ENCODE data around the gene PLPPR3.

PLPPR3 gene

DNA sequence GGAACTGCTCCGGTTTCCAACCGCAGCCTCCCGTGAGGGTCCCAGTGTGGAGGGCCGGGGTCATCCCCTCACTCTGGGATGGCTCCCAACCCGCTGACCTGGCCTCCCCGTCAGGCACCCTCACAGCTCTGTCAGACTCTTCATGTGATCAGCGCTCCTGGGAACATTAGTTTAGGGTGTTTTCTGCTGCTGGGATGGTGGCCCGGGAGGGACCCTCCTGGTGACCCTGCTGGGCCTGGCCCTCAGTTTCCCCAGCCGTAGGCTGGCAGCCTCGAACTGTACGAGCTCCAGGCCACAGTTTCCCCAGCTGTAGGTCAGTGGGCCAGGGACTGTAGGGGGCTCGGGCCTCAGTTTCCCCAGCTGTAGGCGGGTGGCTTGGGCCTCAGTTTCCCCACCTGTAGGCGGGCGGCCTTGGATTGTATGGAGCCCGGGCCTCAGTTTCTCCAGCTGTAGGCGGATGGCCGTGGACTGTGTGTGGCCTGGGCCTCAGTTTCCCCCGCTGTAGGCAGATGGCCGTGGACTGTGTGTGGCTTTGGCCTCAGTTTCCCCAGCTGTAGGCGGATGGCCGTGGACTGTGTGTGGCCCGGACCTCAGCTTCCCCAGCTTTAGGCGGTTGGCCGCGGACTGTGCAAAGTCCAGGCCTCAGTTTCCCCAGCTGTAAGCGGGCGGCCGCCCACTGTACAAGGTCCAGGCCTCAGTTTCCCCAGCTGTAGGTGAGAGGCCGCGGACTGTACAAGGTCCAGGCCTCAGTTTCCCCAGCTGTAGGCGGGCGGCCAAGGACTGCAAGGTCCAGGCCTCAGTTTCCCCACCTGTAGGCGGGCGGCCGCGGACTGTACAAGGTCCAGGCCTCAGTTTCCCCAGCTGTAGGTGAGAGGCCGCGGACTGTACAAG lies 25.8 kb downstream of the PLPPR3 start:
- DNase-seq (ENCODE audit: low read depth), result no peak

DNA sequence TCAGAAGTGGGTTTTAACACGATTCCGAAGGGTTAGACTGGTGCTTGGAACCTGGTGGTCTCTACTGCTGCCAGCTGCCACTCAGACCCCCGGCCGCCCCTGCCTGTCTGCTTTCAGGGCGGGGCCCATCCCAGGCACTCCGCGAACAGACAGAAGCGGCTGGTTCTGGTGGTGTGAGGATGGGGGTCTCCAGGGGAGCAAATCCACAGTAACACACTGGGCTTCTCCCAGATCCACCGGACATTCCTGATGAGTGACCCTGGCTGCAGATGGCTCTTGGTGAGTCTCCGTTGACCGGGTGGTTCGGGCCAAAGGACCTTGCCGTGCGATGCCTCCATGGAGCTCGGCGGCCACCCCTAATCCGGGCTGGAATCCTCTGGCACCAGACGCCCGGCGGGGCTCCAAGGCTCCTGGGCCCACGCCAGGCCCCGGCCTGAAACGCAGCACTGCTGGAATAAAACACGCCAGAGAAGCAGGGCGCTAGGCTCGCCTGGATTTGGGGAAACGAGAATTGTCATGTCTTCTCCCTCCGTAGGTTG lies 26.6 kb downstream of the PLPPR3 start:
- DNase-seq (ENCODE audit: low read depth), result no peak

DNA sequence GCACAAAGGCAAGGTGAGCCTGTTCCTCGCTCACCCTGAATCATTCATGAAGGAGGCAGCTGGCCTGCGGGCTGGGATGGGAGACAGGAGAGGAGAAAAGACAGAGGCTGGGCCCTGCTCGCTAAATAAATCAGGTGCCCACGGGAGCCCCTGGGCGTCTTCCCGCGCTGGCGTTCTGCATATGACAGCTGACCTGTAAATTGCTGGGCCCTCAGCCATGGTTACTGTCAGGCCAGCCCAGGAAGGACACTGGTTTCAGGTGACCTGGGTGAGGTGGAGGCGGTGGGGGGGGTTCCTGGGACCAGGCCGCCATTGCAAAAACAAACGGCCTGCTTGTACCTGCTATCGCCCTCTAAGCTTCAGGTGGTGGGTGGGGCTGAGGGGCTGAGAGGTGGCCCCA lies 27.9 kb downstream of the PLPPR3 start:
- DNase-seq (ENCODE audit: low read depth), result no peak

DNA sequence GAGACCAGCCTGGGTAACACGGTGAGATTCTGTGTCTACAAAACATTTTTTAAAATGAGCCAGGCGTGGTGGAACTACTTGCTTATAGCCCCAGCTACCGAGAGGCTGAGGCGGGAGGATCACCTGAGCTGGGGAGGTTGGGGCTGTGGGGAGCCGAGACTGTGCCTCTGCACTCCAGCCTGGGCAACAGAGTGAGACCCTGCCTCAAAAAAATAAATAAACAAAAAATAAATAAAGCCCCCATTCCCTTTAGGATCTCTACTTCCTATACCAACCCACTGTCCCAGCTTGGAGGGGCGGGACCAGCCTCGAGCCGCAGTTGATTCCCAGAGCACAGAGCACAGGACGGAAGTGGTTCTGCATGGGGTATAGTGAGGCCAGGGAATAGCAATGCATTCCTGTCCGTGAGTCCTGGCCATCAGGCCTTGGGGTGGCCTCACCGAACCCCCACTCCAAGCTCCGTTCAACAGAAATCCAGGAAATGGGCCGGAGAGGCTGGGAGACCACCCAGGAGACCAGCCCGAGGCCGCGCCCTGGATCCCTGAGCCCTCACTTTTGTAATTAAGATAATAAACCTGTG lies 29.4 kb downstream of the PLPPR3 start:
- DNase-seq (ENCODE audit: low read depth), result no peak

DNA sequence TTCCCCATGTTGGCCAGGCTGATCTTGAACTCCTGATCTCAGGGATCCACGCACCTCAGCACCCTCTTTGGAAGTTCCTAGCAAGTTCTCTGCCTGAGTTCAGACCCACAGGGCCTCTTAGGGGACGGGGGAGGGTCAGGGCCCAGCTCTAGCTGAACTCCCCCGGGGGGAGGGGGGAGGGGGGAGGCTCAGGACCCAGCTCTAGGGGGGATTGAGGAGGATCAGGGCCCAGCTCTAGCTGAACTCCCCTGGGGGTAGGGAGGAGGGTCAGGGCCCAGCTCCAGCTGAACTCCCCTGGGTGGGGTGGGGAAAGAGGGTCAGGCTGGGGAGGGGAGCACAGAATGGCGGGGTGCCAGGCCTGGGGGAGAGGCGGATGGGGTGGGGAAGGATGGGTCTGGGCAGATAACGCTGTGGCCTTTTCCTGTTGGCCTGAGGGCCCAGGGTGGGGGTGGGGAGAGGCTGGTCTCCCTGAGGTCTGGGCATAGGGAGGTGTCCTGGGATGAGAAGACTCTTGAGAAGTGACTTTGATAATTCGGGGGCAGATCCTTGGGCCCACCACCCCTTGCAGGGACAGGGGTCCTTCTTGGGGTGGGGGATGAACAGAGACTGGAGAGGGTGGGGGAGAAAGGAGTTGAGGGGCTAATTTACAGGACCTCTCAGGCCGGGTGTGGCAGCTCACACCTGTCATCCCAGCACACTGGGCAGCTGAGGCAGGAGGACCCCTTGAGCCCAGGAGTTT lies 30.0 kb downstream of the PLPPR3 start:
- DNase-seq (ENCODE audit: low read depth), result no peak

DNA sequence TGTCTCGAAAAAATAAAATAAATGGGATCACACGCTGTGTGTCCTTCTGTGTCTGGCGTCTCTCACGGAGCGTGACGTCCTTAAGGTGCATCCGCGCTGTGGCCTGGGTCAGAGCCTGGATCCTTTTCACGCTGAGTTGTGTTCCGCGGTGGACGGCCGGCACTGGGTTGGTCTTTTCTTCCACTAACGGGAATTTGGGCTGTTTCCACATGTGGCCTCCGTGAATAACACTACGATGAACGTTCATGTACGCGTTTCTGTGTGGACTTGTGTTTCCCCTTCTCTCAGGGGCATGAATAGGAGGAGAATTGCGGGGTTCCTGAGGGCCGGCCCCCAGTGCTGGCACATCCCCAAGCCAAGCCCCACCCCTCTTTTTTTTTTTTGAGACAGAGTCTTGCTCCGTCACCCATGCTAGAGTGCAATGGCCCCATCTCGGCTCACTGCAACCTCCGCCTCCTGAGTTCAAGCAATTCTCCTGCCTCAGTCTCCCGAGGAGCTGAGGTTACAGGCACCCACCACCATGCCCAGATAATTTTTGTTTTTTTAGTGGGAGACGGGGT lies 30.7 kb downstream of the PLPPR3 start:
- no peak for DNase-seq (ENCODE audit: low read depth)

DNA sequence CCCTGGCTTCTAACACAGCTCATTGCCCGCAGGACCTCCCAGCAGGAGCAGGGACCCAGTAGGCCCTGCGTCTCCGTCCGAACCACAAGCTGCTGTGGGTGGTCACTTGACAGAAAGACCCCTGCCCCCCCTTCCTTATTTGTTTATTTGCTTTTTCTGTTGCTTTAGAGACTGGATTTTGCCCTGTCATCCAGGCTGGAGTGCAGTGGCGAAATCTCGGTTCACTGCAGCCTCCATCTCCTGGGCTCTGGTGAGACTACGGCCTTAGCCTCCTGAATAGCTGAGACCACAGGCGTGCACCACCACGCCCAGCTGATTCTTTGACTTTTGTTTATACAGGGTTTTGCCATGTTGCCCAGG lies 32.1 kb downstream of the PLPPR3 start:
- no peak for DNase-seq (ENCODE audit: low read depth)

DNA sequence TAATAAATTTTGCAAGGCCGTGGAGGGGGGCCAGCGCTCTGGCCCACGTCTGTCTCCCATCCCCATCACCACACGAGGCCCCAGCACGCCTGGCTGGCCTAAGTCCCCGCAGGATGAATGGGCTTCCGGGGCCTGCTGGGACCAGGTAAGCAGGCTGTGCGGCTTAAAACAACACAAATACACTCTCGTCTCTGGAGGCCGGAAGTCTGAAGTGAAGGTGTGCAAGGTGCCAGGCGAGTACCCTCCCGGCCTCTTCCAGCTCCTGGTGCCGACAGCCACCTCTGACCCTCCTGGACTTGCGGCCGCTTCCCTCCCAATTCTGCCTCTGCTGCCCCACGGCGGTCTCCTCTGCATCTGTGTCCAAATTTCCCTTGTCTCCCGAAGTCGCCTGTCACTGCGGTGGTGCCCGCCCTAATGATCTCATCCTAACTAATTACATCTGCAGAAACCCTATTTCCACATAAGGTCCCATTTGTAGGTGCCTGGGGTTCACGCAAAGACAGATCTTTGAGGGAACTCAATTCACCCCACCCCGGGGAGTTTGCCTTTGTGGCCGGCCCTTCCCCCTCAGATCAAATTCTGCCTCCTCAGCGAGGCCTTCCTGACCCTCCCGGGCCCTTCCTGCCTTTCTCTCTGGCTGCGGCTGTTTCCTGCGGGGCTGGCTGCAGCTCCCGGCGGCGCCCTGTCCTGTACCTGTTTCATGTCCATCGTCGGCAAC lies 32.6 kb downstream of the PLPPR3 start:
- no peak for DNase-seq (ENCODE audit: low read depth)

DNA sequence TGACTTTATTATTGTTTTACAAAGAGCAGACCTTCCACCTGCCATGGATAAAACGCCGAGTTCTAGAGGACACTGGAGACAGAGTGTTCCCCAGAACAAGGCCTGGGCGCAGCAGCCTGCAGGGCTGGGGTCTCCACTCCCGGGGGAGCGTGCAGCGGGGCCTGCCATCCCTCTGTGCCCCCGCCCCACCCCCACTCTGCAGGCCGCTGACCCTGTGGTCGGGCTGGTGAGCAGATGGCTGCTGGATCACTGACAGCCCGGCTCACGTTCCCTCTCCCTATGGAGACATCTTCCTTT lies 33.1 kb downstream of the PLPPR3 start:
- no peak for DNase-seq (ENCODE audit: low read depth)

DNA sequence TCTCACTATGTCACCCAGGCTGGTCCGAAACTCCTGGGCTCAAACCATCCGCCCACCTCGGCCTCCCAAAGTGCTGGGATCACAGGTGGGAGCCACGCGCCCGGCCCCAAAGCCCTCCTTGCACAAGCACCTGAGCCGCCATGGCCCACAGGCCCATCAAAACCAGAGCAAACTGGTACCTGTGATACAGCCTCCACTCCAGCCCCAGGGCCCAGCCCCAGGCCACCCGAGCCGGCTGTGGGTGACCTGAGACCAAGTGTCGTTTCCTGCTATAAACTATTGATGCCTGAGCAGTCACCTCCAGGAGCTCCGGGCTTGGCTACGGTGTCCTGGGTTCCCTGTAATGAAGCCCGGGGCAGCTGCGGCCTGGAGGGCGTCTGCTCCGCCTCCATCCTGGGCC lies 34.2 kb downstream of the PLPPR3 start:
- no peak for DNase-seq (ENCODE audit: low read depth)

DNA sequence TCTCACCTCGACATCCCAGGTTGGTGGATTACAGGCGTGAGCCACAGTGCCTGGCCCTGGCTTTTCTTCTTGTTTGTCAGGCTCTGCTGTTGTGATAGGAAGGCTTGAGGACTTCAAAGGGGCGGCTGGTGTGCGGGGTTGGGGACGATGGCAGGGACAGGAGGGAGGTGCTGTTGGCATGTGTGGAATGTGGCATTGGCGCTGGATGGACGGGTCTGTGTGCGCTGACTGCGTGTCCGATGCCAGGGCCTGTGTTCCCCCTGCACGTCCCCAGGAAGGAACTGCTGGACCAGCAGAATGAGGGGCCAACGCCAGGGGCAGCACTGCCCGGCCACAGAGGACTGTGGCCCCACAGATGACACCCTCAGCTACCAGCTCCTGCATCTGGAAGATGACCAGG lies 37.2 kb downstream of the PLPPR3 start:
- DNase-seq (ENCODE audit: low read depth), result no peak

DNA sequence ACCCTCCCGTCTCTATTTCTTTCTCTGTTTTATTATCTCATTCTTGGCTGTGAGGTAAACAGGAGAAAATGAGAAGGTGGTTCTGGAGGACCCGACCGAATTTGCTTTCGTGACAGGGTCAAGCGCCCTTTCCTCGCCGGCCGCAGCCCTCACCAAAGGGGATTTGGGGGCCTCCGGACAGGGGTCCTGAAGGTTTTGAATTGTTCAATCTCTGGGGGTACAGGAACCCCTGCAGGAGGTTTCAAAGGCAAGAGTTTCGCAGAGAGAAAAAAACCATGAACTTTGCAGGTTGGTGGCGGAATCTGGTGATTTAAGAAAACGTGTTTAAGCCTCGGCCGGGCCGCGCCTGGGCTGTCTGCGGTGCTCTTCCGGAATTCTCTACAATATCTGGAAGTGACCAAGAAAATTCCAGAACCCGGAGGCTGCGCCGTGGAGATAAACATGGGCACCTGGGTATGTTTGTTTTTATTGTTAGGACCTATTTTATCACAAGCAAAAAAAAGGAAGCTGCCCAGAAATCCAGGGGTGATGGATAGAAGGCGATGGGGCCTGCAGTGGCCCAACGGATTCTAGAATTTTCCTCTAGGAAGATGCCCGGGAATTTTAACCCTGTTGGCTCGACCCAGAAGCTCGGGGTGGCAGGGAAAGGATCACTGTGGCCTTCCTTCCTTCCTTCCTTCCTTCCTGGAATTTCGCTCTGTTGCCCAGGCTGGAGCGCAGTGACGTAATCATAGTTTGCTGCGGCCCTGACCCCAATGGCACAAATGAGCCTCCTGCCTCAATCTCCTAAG lies 38.7 kb downstream of the PLPPR3 start:
- no peak for DNase-seq (ENCODE audit: low read depth)

DNA sequence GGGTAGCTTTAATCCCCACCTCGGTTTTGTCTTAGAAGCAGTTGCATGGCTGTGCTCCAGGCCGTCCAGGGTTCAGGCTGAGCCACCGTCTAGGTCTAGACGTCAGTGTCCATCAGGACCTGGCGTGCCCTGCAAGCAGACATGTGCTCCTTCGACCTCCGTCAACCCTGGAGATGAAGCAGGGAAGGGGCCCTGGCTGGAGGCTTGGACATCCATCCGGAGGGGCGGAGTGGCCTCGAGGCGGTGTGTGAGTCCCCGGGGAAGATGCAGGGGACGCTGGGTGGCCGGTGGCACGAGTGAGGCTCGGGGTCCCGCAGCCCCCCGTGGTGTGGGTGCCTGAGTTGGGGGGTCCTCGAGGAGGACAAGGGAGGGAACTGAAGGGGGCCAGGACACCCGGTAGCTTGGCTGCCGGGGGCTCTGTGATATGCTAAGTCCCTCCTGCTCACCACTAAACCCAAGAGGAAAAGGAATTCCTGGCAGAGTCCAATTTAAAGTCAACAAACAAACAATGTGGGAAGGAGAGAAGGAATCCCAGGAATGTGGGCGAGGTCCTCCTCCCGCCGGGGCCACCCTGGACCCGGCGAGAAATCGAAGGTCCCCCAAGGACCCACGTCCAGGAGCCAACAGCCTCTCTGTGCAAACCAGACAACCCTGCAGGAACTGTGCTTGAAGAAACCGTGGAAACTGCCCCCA lies 39.4 kb downstream of the PLPPR3 start:
- DNase-seq (ENCODE audit: low read depth), result no peak

DNA sequence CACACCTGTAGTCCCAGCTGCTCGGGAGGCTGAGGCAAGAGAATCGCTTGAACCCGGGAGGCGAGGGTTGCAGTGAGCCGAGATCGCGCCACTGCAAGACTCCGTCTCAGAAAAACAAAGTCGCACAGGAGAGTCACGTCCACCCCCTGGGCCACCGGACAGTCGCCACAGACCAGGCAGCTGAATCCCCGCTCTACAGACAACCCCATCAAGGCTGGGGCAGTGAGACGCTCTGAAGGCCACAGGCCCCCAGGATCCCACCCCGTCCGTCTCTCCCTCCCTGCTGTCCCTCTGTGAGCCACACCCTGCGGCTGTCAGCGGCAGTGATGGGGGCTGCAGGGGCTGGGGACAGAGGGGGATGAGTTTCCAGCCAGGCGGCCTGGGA lies 40.0 kb downstream of the PLPPR3 start:
- DNase-seq (ENCODE audit: low read depth), result no peak

DNA sequence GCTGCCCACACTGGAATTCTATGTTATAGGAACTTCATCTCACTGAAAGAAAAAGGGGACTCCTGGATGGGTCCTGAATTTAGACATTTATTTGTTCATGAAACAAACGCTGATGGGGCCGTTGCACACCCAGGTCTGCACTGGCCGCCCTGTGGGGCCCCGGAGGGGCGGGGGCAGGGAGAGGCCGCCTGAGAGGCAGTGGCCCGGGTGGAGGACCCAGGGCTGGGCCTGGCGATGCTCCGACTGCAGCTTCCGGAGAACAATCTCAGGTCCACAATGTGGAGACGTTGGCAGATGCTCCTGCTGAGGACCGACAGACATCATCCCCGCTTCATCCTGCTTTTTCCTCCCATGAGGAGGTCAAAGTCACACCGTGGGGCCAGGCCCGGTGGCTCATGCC lies 40.8 kb downstream of the PLPPR3 start:
- no peak for DNase-seq (ENCODE audit: low read depth)

DNA sequence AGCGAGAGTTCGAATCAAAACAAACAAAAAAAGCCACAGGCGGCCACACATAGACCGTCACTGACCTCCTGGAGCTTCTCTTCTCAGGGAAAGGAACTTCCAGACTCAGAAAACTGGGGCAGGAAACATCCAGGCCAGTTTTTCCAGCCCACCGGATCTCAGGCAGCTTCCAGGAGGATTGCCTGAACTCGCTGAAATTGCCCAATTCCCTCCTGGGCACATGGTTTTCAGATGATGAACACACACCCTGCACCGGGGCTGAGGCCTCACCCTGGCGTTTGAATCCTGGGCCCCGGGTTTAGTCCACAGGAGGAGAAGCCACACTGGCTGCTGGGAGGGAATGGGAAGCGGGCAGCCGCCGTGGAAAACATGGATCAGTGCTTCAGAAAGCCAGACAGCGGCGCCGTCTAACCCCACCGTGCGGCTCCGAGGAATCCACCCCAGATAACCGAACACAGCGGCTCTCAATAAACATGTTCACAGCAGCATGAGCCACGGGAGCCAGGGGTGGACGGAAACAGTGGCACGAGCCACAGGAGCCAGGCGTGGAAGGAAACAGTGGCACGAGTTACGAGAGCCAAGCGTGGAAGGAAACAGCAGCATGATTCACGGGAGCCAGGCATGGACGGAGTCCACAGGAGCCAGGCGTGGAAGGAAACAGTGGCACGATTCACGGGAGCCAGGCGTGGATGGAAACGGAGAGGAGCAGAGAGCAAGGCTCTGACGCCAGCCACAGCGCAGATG lies 42.7 kb downstream of the PLPPR3 start:
- DNase-seq (ENCODE audit: low read depth), result no peak

DNA sequence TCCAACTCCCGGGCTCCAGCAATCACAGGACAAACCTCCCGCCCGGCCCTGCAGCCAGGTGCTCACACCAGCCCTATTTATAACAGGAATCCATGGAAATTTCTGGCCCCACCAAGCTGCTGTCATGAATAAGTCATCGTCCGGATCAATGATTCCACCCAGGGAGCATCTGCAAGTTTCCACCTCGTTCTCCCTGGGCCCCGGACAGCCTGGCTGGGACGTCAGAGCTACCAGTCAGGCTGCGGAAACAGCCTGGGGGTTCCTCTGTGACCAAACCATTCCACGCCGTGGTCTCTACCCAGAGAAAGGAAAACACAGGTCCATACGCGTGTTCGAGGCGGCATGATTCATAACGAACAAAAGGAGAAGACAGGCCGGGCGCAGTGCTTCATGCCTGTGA lies 45.2 kb downstream of the PLPPR3 start:
- no peak for DNase-seq (ENCODE audit: low read depth)

DNA sequence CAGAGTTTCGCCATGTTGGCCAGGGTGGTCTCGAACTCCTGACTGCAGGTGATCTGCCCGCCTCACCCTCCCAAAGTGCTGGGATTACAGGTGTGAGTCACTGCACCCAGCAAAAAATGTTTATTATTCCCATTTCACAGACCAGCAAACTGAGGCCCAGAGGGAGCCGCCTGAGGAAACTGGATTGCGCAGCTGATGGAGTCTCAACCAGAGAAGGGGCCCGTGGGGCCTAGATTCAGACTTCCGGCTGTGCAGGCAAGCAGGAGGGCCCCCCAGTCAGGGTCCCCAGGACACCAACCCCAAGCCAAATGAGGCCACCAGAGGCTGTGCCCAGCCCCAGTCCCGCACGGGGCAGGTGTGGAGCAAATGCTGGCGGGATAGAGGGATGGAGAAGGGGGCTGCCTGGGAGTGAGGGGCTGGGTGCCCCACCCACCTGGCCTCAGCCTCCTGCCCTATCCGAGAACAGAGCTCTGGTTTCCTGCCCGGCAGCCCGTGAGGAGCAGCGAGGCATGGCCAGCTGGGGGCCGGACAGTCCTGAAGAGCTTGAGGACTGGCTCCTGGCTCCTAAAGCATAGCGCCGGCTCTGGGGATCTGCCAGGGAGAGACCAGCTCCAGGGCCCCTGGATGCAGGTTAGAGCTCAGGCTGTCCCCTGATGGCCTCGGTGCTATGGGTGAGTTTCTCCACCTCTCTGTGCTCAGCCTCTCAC lies 48.9 kb downstream of the PLPPR3 start:
- no peak for DNase-seq (ENCODE audit: low read depth)

DNA sequence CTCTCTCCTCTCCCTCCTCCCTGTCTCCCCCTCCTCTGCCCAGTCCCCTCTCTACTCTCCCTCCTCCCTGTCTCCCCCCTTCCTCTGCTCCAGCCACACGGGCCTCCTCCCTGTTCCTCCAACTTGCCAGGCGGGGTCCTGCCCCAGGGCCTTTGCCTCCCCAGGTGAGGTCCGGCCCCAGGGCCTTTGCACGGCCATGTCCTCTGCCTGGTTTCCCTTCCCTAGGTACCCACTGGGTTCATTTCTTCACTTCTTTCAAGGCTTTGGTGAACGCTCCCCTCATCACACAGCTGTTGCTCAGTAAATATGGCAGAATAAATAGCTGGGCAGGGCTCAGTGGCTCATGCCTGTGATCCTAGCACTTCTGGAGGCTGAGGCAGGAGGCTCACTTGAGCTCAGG lies 49.7 kb downstream of the PLPPR3 start:
- DNase-seq (ENCODE audit: low read depth), result no peak
